SK-N-MC (cell line): Measurements from ENCODE around the gene SHANK1.

Experiments used
- FOXP2 ChIP-seq: optimal IDR thresholded peaks from 2 replicates; pipeline ENCODE3; 2011; ENCODE audit warnings: mild to moderate bottlenecking, moderate library complexity; ENCODE audit not compliant: insufficient read depth; ENCODE audit errors: extremely low read length, control extremely low read depth
- POLR2AphosphoS5 ChIP-seq: IDR thresholded peaks from 2 replicates; pipeline ENCODE4 v1.6.1; 2012; ENCODE audit warnings: mild to moderate bottlenecking, low read depth, low read length, borderline replicate concordance

DNA sequence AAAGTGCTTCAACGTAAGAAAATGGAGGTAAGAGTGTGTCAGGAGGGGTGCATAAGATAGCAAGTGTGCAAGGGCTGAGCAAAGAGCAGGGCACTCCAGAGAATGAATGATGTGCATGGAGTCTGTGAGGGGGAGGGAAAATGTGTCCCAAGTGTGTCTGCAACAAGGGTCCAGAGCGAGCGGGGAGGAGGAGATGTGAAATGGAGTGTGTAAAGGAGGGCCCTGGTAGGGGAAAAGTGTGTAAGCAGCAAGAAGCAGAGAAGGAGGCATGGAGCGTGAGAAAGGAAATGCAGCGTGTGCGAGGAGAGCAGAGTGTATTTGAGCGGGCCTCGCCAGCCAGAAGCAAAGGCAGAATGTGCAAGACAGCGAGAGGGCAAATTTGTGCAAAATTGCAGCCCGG lies 58.6 kb downstream of the SHANK1 start:
- no peak for TF ChIP-seq POLR2AphosphoS5
- TF ChIP-seq FOXP2: no peak
